ENCODE data around the gene EHMT1. TPM values are rescaled to one million over a fixed set of nuclear protein-coding genes. Genes with fewer than 3 reads are reported as not detected.

Gene EHMT1
- total RNA-seq, 2 donors from 2014 or later = 137 to 139 TPM

DNA sequence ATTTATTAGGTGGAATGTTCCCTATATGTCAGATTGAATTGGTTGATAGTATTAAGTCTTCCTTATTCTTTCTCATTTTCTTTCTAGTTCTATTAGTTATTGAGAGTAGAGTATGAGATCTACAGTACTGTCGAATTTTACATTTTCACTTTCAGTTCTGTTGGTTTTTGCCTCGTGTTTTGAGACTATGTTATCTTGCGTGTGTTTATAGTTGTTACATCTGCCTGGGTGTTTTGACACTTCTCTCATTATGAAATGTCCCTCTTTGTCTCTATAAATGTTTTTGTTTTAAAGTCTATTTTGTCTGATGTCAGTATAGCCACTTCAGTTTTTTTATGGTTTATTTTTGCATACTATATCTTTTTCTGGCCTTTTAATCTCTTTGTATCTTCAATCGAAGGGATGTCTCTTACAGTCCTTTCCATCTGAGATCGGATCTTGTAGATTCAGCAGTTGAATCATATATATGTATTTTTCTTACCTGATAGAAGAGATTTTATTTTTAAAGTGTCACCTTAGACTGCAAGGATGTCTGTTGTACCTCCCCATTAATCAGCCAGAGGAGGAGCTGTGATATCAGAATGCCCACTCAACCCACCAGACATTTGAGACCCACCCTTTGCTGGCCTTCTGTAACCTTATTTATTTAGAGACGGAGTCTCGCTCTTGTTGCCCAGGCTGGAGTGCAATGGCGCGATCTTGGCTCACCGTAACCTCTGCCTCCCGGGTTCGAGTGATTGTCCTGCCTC, 20.7 kb downstream of the EHMT1 start:
- no peak overlapping the region for H3K4me3 Mint-ChIP-seq
- Histone ChIP-seq H3K9ac (ENCODE audit: extremely low read depth, low read length, poor library complexity, severe bottlenecking) (no peak overlapping the region), H3K27me3 (ENCODE audit: control insufficient read depth, insufficient read depth, low read length, poor library complexity, severe bottlenecking) (no peaks in the 10 kb centered on the region), H3K36me3 (ENCODE audit: control insufficient read depth, insufficient read depth, low read length) (peaks cover 19% of the 10 kb centered on the region), H3K4me1 (ENCODE audit: control insufficient read depth, insufficient read depth, low read length) (no peaks in the 10 kb centered on the region), H3K4me3 (ENCODE audit: low read length) (no peak overlapping the region), H3K27ac (ENCODE audit: low read depth, low read length) (no peak overlapping the region), H3K9me3 (ENCODE audit: control insufficient read depth, low read length) (no peaks in the 10 kb centered on the region)
- 93 to 96% methylated on average over 7 to 12 of the region's 12 CpGs for WGBS, 2 experiments (ENCODE audit: insufficient coverage in 1 of 2, insufficient read length in 1 of 2)
- no peak overlapping the region for H3K27ac Mint-ChIP-seq
- H3K4me1 Mint-ChIP-seq = no peaks in the 10 kb centered on the region
- no peaks in the 10 kb centered on the region for H3K9me3 Mint-ChIP-seq
- TF ChIP-seq, protein P1, sequence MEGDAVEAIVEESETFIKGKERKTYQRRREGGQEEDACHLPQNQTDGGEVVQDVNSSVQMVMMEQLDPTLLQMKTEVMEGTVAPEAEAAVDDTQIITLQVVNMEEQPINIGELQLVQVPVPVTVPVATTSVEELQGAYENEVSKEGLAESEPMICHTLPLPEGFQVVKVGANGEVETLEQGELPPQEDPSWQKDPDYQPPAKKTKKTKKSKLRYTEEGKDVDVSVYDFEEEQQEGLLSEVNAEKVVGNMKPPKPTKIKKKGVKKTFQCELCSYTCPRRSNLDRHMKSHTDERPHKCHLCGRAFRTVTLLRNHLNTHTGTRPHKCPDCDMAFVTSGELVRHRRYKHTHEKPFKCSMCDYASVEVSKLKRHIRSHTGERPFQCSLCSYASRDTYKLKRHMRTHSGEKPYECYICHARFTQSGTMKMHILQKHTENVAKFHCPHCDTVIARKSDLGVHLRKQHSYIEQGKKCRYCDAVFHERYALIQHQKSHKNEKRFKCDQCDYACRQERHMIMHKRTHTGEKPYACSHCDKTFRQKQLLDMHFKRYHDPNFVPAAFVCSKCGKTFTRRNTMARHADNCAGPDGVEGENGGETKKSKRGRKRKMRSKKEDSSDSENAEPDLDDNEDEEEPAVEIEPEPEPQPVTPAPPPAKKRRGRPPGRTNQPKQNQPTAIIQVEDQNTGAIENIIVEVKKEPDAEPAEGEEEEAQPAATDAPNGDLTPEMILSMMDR (conservative IDR thresholded peaks at IDR 0.05) = no peak
- no peak for DNase-seq
- no peaks in the 10 kb centered on the region for H3K27me3 Mint-ChIP-seq (ENCODE audit: insufficient read depth)
- peaks cover 28% of the 10 kb centered on the region for H3K36me3 Mint-ChIP-seq (ENCODE audit: low read depth)

DNA sequence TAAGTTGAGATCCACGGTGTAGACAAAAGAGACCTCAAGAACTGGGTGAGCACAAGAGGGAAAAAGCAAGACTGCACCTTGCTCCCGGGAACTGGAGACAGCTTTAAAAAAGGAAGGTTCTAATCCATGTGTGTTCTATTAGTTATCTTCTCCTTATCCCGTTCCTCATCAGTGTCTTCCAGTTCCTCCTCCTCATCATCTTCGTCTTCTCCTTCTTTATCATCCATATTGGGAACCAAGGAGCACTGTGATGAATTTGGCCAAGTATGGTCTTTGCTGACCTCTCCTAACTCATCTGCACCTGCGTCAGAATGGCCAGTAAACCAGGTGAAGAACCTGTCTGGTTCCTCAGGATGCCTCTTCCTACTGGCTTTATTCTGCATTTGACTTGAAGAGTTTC, 22.1 kb downstream of the EHMT1 start:
- no peak overlapping the region for H3K4me3 Mint-ChIP-seq
- Histone ChIP-seq H3K36me3 (ENCODE audit: control insufficient read depth, insufficient read depth, low read length) (peaks cover 25% of the 10 kb centered on the region), H3K4me3 (ENCODE audit: low read length) (no peak overlapping the region), H3K9ac (ENCODE audit: extremely low read depth, low read length, poor library complexity, severe bottlenecking) (no peak overlapping the region), H3K9me3 (ENCODE audit: control insufficient read depth, low read length) (no peaks in the 10 kb centered on the region), H3K27me3 (ENCODE audit: control insufficient read depth, insufficient read depth, low read length, poor library complexity, severe bottlenecking) (no peaks in the 10 kb centered on the region), H3K4me1 (ENCODE audit: control insufficient read depth, insufficient read depth, low read length) (no peaks in the 10 kb centered on the region), H3K27ac (ENCODE audit: low read depth, low read length) (no peak overlapping the region)
- TF ChIP-seq, protein P1 (conservative IDR thresholded peaks at IDR 0.05) = no peak
- DNase-seq = no peak
- 93 to 100% methylated on average over 2 to 5 of the region's 5 CpGs for WGBS, 2 experiments (ENCODE audit: insufficient coverage in 1 of 2, insufficient read length in 1 of 2)
- H3K4me1 Mint-ChIP-seq = no peaks in the 10 kb centered on the region
- no peaks in the 10 kb centered on the region for H3K27me3 Mint-ChIP-seq (ENCODE audit: insufficient read depth)
- peaks cover 32% of the 10 kb centered on the region for H3K36me3 Mint-ChIP-seq (ENCODE audit: low read depth)
- no peak overlapping the region for H3K27ac Mint-ChIP-seq
- H3K9me3 Mint-ChIP-seq = no peaks in the 10 kb centered on the region

DNA sequence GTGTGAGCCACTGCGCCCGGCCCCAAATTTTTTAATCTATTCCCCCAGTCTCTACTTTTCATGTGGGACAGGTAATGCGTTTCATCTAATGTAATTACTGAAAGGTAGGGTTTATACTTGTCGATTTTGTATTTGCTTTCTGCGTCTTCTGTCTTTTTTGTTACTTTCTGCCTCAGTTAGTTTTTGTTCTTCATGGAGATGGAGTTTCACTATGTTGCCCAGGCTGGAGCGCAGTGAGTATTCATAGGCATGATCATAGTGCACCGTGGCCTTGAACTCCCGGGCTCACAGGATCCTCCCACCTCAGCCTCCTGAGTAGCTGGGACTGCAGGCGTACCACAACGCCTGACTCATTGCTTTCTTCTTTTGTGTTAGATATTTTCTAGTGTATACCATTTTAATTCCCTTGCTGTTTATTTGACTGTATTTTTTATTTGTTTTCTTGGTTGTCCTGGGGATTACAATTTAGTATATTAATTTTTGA, 23.4 kb downstream of the EHMT1 start:
- H3K27me3 ChIP-seq (ENCODE audit: control insufficient read depth, insufficient read depth, low read length, poor library complexity, severe bottlenecking) = no peaks in the 10 kb centered on the region
- no peak overlapping the region for H3K27ac ChIP-seq (ENCODE audit: low read depth, low read length)
- no peak overlapping the region for H3K4me3 Mint-ChIP-seq
- no peak overlapping the region for H3K27ac Mint-ChIP-seq
- TF ChIP-seq, protein P1 (conservative IDR thresholded peaks at IDR 0.05) = no peak
- H3K9me3 ChIP-seq (ENCODE audit: control insufficient read depth, low read length) = no peaks in the 10 kb centered on the region
- peaks cover 25% of the 10 kb centered on the region for H3K36me3 ChIP-seq (ENCODE audit: control insufficient read depth, insufficient read depth, low read length)
- H3K4me3 ChIP-seq (ENCODE audit: low read length) = no peak overlapping the region
- H3K27me3 Mint-ChIP-seq (ENCODE audit: insufficient read depth) = no peaks in the 10 kb centered on the region
- no peaks in the 10 kb centered on the region for H3K9me3 Mint-ChIP-seq
- H3K4me1 Mint-ChIP-seq = peaks cover 9% of the 10 kb centered on the region
- WGBS, 2 experiments (ENCODE audit: insufficient coverage in 1 of 2, insufficient read length in 1 of 2) = 99 to 100% methylated on average over 5 to 10 of the region's 10 CpGs
- H3K4me1 ChIP-seq (ENCODE audit: control insufficient read depth, insufficient read depth, low read length) = no peaks in the 10 kb centered on the region
- H3K9ac ChIP-seq (ENCODE audit: extremely low read depth, low read length, poor library complexity, severe bottlenecking) = no peak overlapping the region
- no peak for DNase-seq
- peaks cover 35% of the 10 kb centered on the region for H3K36me3 Mint-ChIP-seq (ENCODE audit: low read depth)
